ENCODE data around the gene EPHA7.

EPHA7 gene

GRCh38 chr6:93209358-93209757 is 210.0 kb downstream of the EPHA7 start:
- H3K4me2 ChIP-seq (ENCODE audit: low read length, poor library complexity, severe bottlenecking), result no peak overlapping the region
- no peak overlapping the region for H2AFZ ChIP-seq (ENCODE audit: low read depth, low read length)
- no peaks in the 10 kb centered on the region for H3K36me3 ChIP-seq (ENCODE audit: control insufficient read depth in 1 of 2, insufficient read depth in 2 of 2, low read depth in 1 of 2, low read length in 2 of 2)
- H3K4me1 ChIP-seq (ENCODE audit: control insufficient read depth, insufficient read depth, low read depth, low read length), result no peaks in the 10 kb centered on the region
- H2BK5ac ChIP-seq (ENCODE audit: low read depth, low read length, poor library complexity, severe bottlenecking), result no peak overlapping the region
- H2AK5ac ChIP-seq (ENCODE audit: low read length, severe bottlenecking), result no peak overlapping the region
- H3K9ac ChIP-seq (ENCODE audit: low read length), result no peak overlapping the region
- no peak overlapping the region for H2BK120ac ChIP-seq (ENCODE audit: low read depth, low read length)
- no peak overlapping the region for H3K4me3 ChIP-seq (ENCODE audit: insufficient read depth in 1 of 2, low read depth in 1 of 2, low read length in 2 of 2)
- H2BK15ac ChIP-seq (ENCODE audit: low read depth, poor library complexity, severe bottlenecking), result no peak overlapping the region
- WGBS, result 85% methylated on average over 4 of the region's 4 CpGs
- no peaks in the 10 kb centered on the region for H3K9me3 ChIP-seq (ENCODE audit: control insufficient read depth, low read length)
- H2BK12ac ChIP-seq (ENCODE audit: low read length in 2 of 2), result no peak overlapping the region
- H3K79me1 ChIP-seq (replicated peaks; ENCODE audit: low read length, poor library complexity, severe bottlenecking), result no peaks in the 10 kb centered on the region
- no peak overlapping the region for H3K23ac ChIP-seq (ENCODE audit: low read length in 2 of 2)
- no peak overlapping the region for H3K18ac ChIP-seq (ENCODE audit: low read depth in 1 of 2, low read length in 2 of 2)
- H3K14ac ChIP-seq (ENCODE audit: low read length in 2 of 2), result no peak overlapping the region
- H3K4ac ChIP-seq (ENCODE audit: low read depth in 1 of 2, low read length in 2 of 2), result no peak overlapping the region
- H3K27ac ChIP-seq (ENCODE audit: low read length, poor library complexity, severe bottlenecking), result no peak overlapping the region
- DNase-seq, result no peak
- no peak overlapping the region for H4K8ac ChIP-seq (ENCODE audit: low read length)
- H4K91ac ChIP-seq (ENCODE audit: low read length), result no peak overlapping the region
- H3K27me3 ChIP-seq (ENCODE audit: control insufficient read depth in 1 of 2, insufficient read depth in 1 of 2, low read length in 2 of 2), result no peaks in the 10 kb centered on the region

GRCh38 chr6:93196406-93196970 is 222.9 kb downstream of the EPHA7 start:
- no peak overlapping the region for H3K4ac ChIP-seq (ENCODE audit: low read depth in 1 of 2, low read length in 2 of 2)
- no peaks in the 10 kb centered on the region for H3K36me3 ChIP-seq (ENCODE audit: control insufficient read depth in 1 of 2, insufficient read depth in 2 of 2, low read depth in 1 of 2, low read length in 2 of 2)
- H2BK120ac ChIP-seq (ENCODE audit: low read depth, low read length), result no peak overlapping the region
- no peak overlapping the region for H4K8ac ChIP-seq (ENCODE audit: low read length)
- no peak overlapping the region for H3K27ac ChIP-seq (ENCODE audit: low read length, poor library complexity, severe bottlenecking)
- DNase-seq, result no peak
- no peaks in the 10 kb centered on the region for H3K27me3 ChIP-seq (ENCODE audit: control insufficient read depth in 1 of 2, insufficient read depth in 1 of 2, low read length in 2 of 2)
- H3K4me3 ChIP-seq (ENCODE audit: insufficient read depth in 1 of 2, low read depth in 1 of 2, low read length in 2 of 2), result no peak overlapping the region
- no peak overlapping the region for H3K4me2 ChIP-seq (ENCODE audit: low read length, poor library complexity, severe bottlenecking)
- no peak overlapping the region for H2AK5ac ChIP-seq (ENCODE audit: low read length, severe bottlenecking)
- H4K91ac ChIP-seq (ENCODE audit: low read length), result no peak overlapping the region
- no CpG with 5 or more reads among the region's 1 CpG for WGBS
- H3K23ac ChIP-seq (ENCODE audit: low read length in 2 of 2), result no peak overlapping the region
- H3K79me1 ChIP-seq (replicated peaks; ENCODE audit: low read length, poor library complexity, severe bottlenecking), result no peaks in the 10 kb centered on the region
- H3K9ac ChIP-seq (ENCODE audit: low read length), result no peak overlapping the region
- no peaks in the 10 kb centered on the region for H3K4me1 ChIP-seq (ENCODE audit: control insufficient read depth, insufficient read depth, low read depth, low read length)
- H3K9me3 ChIP-seq (ENCODE audit: control insufficient read depth, low read length), result peaks cover 6% of the 10 kb centered on the region
- no peak overlapping the region for H2AFZ ChIP-seq (ENCODE audit: low read depth, low read length)
- H2BK12ac ChIP-seq (ENCODE audit: low read length in 2 of 2), result no peak overlapping the region
- H2BK15ac ChIP-seq (ENCODE audit: low read depth, poor library complexity, severe bottlenecking), result no peak overlapping the region
- no peak overlapping the region for H2BK5ac ChIP-seq (ENCODE audit: low read depth, low read length, poor library complexity, severe bottlenecking)
- H3K14ac ChIP-seq (ENCODE audit: low read length in 2 of 2), result no peak overlapping the region
- H3K18ac ChIP-seq (ENCODE audit: low read depth in 1 of 2, low read length in 2 of 2), result no peak overlapping the region

GRCh38 chr6:93194480-93194879 is 224.9 kb downstream of the EPHA7 start:
- H2BK12ac ChIP-seq (ENCODE audit: low read length in 2 of 2), result no peak overlapping the region
- no peak overlapping the region for H3K18ac ChIP-seq (ENCODE audit: low read depth in 1 of 2, low read length in 2 of 2)
- H3K4me3 ChIP-seq (ENCODE audit: insufficient read depth in 1 of 2, low read depth in 1 of 2, low read length in 2 of 2), result no peak overlapping the region
- no peak overlapping the region for H3K4me2 ChIP-seq (ENCODE audit: low read length, poor library complexity, severe bottlenecking)
- H2BK15ac ChIP-seq (ENCODE audit: low read depth, poor library complexity, severe bottlenecking), result no peak overlapping the region
- no peak overlapping the region for H3K9ac ChIP-seq (ENCODE audit: low read length)
- H3K79me1 ChIP-seq (replicated peaks; ENCODE audit: low read length, poor library complexity, severe bottlenecking), result no peaks in the 10 kb centered on the region
- no peak overlapping the region for H3K4ac ChIP-seq (ENCODE audit: low read depth in 1 of 2, low read length in 2 of 2)
- no peak overlapping the region for H2AFZ ChIP-seq (ENCODE audit: low read depth, low read length)
- no peaks in the 10 kb centered on the region for H3K36me3 ChIP-seq (ENCODE audit: control insufficient read depth in 1 of 2, insufficient read depth in 2 of 2, low read depth in 1 of 2, low read length in 2 of 2)
- H3K9me3 ChIP-seq (ENCODE audit: control insufficient read depth, low read length), result peaks cover 6% of the 10 kb centered on the region
- H2BK120ac ChIP-seq (ENCODE audit: low read depth, low read length), result no peak overlapping the region
- no peak overlapping the region for H4K8ac ChIP-seq (ENCODE audit: low read length)
- H2BK5ac ChIP-seq (ENCODE audit: low read depth, low read length, poor library complexity, severe bottlenecking), result no peak overlapping the region
- no peaks in the 10 kb centered on the region for H3K4me1 ChIP-seq (ENCODE audit: control insufficient read depth, insufficient read depth, low read depth, low read length)
- no peak overlapping the region for H3K23ac ChIP-seq (ENCODE audit: low read length in 2 of 2)
- no peaks in the 10 kb centered on the region for H3K27me3 ChIP-seq (ENCODE audit: control insufficient read depth in 1 of 2, insufficient read depth in 1 of 2, low read length in 2 of 2)
- no peak overlapping the region for H2AK5ac ChIP-seq (ENCODE audit: low read length, severe bottlenecking)
- no peak overlapping the region for H3K14ac ChIP-seq (ENCODE audit: low read length in 2 of 2)
- H3K27ac ChIP-seq (ENCODE audit: low read length, poor library complexity, severe bottlenecking), result no peak overlapping the region
- DNase-seq, result no peak
- H4K91ac ChIP-seq (ENCODE audit: low read length), result no peak overlapping the region

- no peak overlapping the region for H3K4me3 ChIP-seq (ENCODE audit: insufficient read depth in 1 of 2, low read depth in 1 of 2, low read length in 2 of 2)
- H3K4ac ChIP-seq (ENCODE audit: low read depth in 1 of 2, low read length in 2 of 2), result no peak overlapping the region
- no peak overlapping the region for H3K23ac ChIP-seq (ENCODE audit: low read length in 2 of 2)
- no peak overlapping the region for H2BK12ac ChIP-seq (ENCODE audit: low read length in 2 of 2)
- H4K8ac ChIP-seq (ENCODE audit: low read length), result no peak overlapping the region
- H3K9ac ChIP-seq (ENCODE audit: low read length), result no peak overlapping the region
- H3K18ac ChIP-seq (ENCODE audit: low read depth in 1 of 2, low read length in 2 of 2), result no peak overlapping the region
- no CpG with 5 or more reads among the region's 2 CpGs for WGBS
- H2BK5ac ChIP-seq (ENCODE audit: low read depth, low read length, poor library complexity, severe bottlenecking), result no peak overlapping the region
- H3K9me3 ChIP-seq (ENCODE audit: control insufficient read depth, low read length), result peaks cover 6% of the 10 kb centered on the region
- no peaks in the 10 kb centered on the region for H3K4me1 ChIP-seq (ENCODE audit: control insufficient read depth, insufficient read depth, low read depth, low read length)
- no peaks in the 10 kb centered on the region for H3K79me1 ChIP-seq (replicated peaks; ENCODE audit: low read length, poor library complexity, severe bottlenecking)
- H2BK120ac ChIP-seq (ENCODE audit: low read depth, low read length), result no peak overlapping the region
- no peak overlapping the region for H3K27ac ChIP-seq (ENCODE audit: low read length, poor library complexity, severe bottlenecking)
- no peak overlapping the region for H3K14ac ChIP-seq (ENCODE audit: low read length in 2 of 2)
- DNase-seq, result no peak
- H3K36me3 ChIP-seq (ENCODE audit: control insufficient read depth in 1 of 2, insufficient read depth in 2 of 2, low read depth in 1 of 2, low read length in 2 of 2), result no peaks in the 10 kb centered on the region
- no peak overlapping the region for H2BK15ac ChIP-seq (ENCODE audit: low read depth, poor library complexity, severe bottlenecking)
- H2AK5ac ChIP-seq (ENCODE audit: low read length, severe bottlenecking), result no peak overlapping the region
- no peak overlapping the region for H2AFZ ChIP-seq (ENCODE audit: low read depth, low read length)
- no peaks in the 10 kb centered on the region for H3K27me3 ChIP-seq (ENCODE audit: control insufficient read depth in 1 of 2, insufficient read depth in 1 of 2, low read length in 2 of 2)
- no peak overlapping the region for H4K91ac ChIP-seq (ENCODE audit: low read length)
- no peak overlapping the region for H3K4me2 ChIP-seq (ENCODE audit: low read length, poor library complexity, severe bottlenecking)
These were observed 225.5 kb downstream of the EPHA7 start for GRCh38 chr6:93193868-93194267.
